Activated T-helper 17 cell treated with anti-CD3 and anti-CD28 coated beads, Interleukin-2, amount 50 U/mL, for 72 hours (primary cell): ENCODE data around the gene CTDSPL. TPM values are rescaled to one million over a fixed set of nuclear protein-coding genes. Genes with fewer than 3 reads are reported as not detected.
"Not testable (repeated sequence)": the region's sequence is repeated elsewhere in the genome, so short reads cannot be mapped to it uniquely, and the experiment has no call there.

Experiments
- ATAC-seq: fragments of 150-1000 bp; cut with Tn5 transposase; replicated peaks from 2 replicates; pipeline ENCODE4 v1.10.0; 2021; ENCODE audit warnings: mild to moderate bottlenecking, moderate library complexity
- H3K27ac Mint-ChIP-seq: one replicate; pipeline ENCODE4 v1.8.0; 2022; ENCODE audit warnings: mixed read lengths
- H3K27me3 Mint-ChIP-seq: one replicate; pipeline ENCODE4 v1.8.0; 2022; ENCODE audit warnings: mixed read lengths
- H3K36me3 Mint-ChIP-seq: one replicate; pipeline ENCODE4 v1.8.0; 2022; ENCODE audit warnings: low read depth, mild to moderate bottlenecking, mixed read lengths
- H3K4me1 Mint-ChIP-seq: one replicate; pipeline ENCODE4 v1.8.0; 2022; ENCODE audit warnings: mixed read lengths
- H3K4me3 Mint-ChIP-seq: one replicate; pipeline ENCODE4 v1.8.0; 2022; ENCODE audit warnings: mild to moderate bottlenecking, mixed read lengths
- H3K9me3 Mint-ChIP-seq: one replicate; pipeline ENCODE4 v1.8.0; 2022; ENCODE audit warnings: mixed read lengths
- total RNA-seq, 2 donors: library from RNA; stranded (reverse); gene quantifications; one replicate each; pipeline ENCODE4 v1.2.3, GENCODE V29; 2022

The CTDSPL gene, protein sequence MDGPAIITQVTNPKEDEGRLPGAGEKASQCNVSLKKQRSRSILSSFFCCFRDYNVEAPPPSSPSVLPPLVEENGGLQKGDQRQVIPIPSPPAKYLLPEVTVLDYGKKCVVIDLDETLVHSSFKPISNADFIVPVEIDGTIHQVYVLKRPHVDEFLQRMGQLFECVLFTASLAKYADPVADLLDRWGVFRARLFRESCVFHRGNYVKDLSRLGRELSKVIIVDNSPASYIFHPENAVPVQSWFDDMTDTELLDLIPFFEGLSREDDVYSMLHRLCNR
- 1 to 10 TPM; 1.5 to 2.3 TPM for total RNA-seq

DNA sequence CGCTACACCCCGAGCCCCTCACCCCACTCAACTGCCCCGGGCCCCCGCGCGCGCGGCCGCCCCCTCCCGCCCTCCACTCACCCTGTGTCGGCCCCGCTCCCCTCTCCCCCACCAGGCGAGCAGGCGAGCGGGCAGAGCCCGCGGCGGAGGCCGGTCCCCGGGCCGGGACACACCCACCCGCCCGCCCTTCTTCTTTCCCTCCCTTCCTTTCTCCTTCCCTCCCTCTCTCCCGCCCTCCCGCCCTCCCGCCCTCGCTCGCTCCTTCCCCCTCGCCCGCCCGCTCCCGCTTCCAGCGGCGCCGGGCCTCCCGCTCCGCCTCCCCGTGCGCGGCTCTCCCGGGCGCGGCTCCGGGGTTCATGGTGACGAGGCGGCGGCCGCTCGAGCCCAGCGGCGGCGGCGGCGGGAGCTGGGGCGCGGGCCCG lies at the start of gene CTDSPL:
TSS of gene CTDSPL (plus strand) at position 261 of the 422 bp plus-strand sequence. CDS start 320 bp downstream, outside the sequence.
- H3K4me3 Mint-ChIP-seq: peak within 1 kb of the TSS; percentile 88
- peaks cover 5% of the 10 kb centered on the region for H3K4me1 Mint-ChIP-seq
- no peak for ATAC-seq
- no peak within 1 kb of the TSS for H3K27ac Mint-ChIP-seq
- H3K27me3 Mint-ChIP-seq: peaks cover 5% of the 10 kb centered on the region
- no peaks in the 10 kb centered on the region for H3K9me3 Mint-ChIP-seq
- no peaks in the 10 kb centered on the region for H3K36me3 Mint-ChIP-seq

DNA sequence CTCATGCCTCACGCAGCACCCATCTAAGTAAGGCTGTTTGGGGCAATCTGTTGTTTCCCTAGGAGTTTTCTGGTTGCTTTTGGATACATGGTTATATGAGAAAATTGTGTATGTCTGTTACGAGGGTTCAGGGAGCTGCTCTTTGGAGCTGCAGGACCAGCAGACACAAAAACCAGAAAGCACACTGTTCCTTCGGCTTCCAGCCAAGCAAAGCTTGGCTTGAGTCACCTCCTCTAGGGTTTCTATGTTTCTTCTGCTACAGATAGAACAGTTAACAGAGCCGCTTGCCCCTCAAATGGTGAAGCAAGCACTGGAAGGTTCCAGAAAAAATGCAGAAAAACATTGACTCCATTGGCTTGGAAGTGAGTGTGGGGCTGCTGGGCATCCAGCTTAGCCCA lies 49.2 kb upstream of the CTDSPL start:
- Mint-ChIP-seq H3K4me1 (no peaks in the 10 kb centered on the region), H3K27ac (no peak overlapping the region), H3K4me3 (no peak overlapping the region), H3K9me3 (no peaks in the 10 kb centered on the region), H3K36me3 (no peaks in the 10 kb centered on the region), H3K27me3 (peaks cover 11% of the 10 kb centered on the region)
- ATAC-seq: no peak

DNA sequence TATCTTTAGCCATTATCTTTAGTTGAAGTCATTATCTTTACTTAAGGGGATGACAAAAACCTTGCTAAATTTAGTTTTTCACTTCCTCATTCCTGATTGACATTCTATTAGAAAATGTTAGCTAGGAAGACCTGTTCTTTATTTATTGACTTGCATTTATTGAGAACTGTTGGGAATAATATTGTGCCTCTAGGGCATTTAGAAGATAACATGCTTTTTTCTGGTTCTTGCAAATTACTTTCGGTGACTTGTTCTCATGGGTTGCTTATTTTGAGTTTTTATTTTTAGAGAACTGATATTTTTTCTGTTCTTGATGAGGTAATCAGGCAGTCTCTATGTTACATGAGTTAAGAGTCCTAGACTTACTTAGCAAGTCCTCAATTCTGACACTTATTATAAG lies 48.3 kb upstream of the CTDSPL start:
- H3K4me1 Mint-ChIP-seq: no peaks in the 10 kb centered on the region
- no peaks in the 10 kb centered on the region for H3K36me3 Mint-ChIP-seq
- ATAC-seq: no peak
- peaks cover 15% of the 10 kb centered on the region for H3K27me3 Mint-ChIP-seq
- no peak overlapping the region for H3K4me3 Mint-ChIP-seq
- no peak overlapping the region for H3K27ac Mint-ChIP-seq
- H3K9me3 Mint-ChIP-seq: no peaks in the 10 kb centered on the region

DNA sequence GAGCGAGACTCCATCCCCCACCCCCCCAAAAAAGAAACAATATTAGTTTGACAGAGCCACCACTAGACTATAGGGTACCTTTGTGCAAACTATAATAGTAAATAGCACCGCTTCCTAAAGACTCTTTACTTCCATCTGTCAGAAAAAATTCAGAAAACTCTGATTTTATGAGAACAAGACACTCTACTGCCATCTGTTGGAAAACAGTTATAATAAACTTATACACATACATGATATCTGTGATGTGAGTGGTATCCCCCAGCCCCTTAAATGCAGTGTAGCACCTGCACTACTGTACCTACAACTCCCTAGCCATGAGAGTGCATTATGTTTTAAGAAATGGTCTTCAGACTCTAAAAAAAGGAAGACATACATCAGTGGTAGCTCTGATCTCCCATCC lies 47.1 kb upstream of the CTDSPL start:
- no peak overlapping the region for H3K27ac Mint-ChIP-seq
- no peak for ATAC-seq
- H3K36me3 Mint-ChIP-seq: no peaks in the 10 kb centered on the region
- peaks cover 12% of the 10 kb centered on the region for H3K27me3 Mint-ChIP-seq
- H3K9me3 Mint-ChIP-seq: no peaks in the 10 kb centered on the region
- no peaks in the 10 kb centered on the region for H3K4me1 Mint-ChIP-seq
- no peak overlapping the region for H3K4me3 Mint-ChIP-seq

DNA sequence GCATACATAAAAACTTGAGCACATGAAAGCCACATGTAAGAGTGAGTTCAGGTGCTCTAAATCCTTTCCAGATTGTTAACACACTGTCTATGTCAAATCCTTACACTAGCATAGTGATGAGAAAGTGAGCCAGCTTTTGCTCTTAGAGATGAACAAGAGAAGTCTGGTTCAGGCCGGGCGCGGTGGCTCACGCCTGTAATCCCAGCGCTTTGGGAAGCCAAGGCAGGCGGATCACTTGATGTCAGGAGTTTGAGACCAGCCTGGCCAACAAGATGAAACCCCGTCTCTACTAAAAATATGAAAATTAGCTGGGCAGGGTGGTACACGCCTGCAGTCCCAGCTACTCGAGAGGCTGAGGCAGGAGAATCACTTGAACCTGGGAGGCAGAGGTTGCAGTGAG lies 46.5 kb upstream of the CTDSPL start:
- not testable (repeated sequence) for H3K27ac Mint-ChIP-seq

DNA sequence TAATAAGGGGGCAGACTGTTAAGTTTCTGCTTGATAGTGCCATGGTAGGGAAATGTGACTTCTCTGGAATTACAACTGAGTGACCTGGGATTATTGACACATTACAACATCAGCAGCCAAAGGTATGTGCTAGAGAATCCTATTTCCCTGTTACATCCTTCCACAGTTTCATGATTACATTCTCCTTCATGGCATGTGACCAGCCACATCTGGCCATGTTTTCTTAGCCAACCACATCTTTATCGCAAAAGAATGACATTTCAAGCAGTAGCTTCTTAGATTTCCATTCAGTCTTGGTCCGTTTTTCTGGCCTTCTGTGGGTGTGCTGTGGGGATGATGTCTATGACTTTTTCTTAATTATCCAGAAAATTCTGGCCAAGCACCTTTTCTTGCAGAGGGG lies 45.4 kb upstream of the CTDSPL start:
- Mint-ChIP-seq H3K27me3 (peaks cover 12% of the 10 kb centered on the region), H3K27ac (no peak overlapping the region), H3K4me3 (no peak overlapping the region), H3K9me3 (no peaks in the 10 kb centered on the region), H3K4me1 (no peaks in the 10 kb centered on the region), H3K36me3 (no peaks in the 10 kb centered on the region)
- ATAC-seq: no peak

More for the DNA sequence above, 46.5 kb upstream of the CTDSPL start:
- not testable (repeated sequence) for H3K4me3 Mint-ChIP-seq, H3K36me3 Mint-ChIP-seq, ATAC-seq, H3K9me3 Mint-ChIP-seq, H3K4me1 Mint-ChIP-seq
- peaks cover 12% of the 10 kb centered on the region for H3K27me3 Mint-ChIP-seq

DNA sequence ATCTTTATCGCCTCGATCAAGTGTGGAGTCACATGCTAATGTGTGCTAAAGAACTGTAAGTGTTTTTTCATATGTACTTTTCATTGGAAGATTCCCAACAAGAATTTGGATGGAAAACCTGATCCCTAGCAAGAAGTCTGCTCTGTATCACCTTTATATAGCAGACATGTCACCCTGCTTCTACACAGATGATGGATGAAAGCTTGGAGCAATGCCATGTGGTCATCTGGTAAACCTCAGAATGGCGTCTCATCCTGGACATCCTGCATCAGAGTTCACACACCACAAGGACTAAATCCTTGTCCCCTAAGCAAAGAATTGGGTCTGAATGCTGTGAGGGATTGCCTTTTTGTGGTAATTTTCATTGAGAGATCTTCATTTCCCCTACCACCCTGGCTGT lies 42.1 kb upstream of the CTDSPL start:
- H3K4me3 Mint-ChIP-seq: no peak overlapping the region
- H3K4me1 Mint-ChIP-seq: no peaks in the 10 kb centered on the region
- ATAC-seq: no peak
- no peak overlapping the region for H3K27ac Mint-ChIP-seq
- no peaks in the 10 kb centered on the region for H3K9me3 Mint-ChIP-seq
- no peaks in the 10 kb centered on the region for H3K36me3 Mint-ChIP-seq
- peaks cover 9% of the 10 kb centered on the region for H3K27me3 Mint-ChIP-seq

DNA sequence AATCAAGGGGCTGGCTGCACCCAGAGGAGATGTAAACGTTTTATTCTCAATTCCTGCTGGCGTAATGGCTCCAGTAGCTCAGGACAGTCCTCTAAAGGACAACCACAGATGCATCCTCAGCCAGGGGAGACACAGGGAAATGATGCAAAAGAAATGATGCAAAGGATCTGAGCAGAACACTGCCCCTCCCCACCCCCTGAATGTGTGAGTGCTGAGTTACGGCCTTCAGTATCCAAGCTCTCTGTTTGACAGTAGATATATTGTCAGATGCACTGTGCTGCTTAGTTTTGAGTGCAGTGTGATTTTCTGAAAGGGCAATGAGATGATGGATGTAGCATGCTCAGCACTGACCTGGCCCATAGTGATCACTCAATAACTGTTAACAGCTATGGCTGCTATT lies 41.4 kb upstream of the CTDSPL start:
- no peak overlapping the region for H3K27ac Mint-ChIP-seq
- H3K9me3 Mint-ChIP-seq: no peaks in the 10 kb centered on the region
- H3K27me3 Mint-ChIP-seq: peaks cover 8% of the 10 kb centered on the region
- no peaks in the 10 kb centered on the region for H3K36me3 Mint-ChIP-seq
- no peak for ATAC-seq
- no peak overlapping the region for H3K4me3 Mint-ChIP-seq
- no peaks in the 10 kb centered on the region for H3K4me1 Mint-ChIP-seq

DNA sequence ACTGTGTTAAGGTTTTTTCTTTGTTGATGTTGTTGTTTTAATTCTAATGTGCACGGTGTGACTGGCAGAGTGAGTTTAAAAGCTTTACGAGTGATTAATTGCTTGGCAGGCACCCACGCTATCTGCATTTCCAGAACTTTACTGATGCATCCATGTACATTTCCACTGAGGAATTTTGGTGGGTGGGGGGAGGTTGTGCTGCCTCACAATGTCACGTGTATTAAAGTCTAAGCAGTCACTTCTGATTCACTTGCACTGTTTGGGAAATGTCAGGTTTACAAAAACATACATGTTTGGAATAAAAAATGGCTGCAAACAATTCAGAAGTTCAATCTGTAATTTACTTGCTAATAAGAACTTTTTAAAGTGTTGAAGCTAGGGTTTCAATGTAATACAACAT lies 38.5 kb upstream of the CTDSPL start:
- H3K9me3 Mint-ChIP-seq: no peaks in the 10 kb centered on the region
- no peaks in the 10 kb centered on the region for H3K36me3 Mint-ChIP-seq
- no peak overlapping the region for H3K27ac Mint-ChIP-seq
- peaks cover 8% of the 10 kb centered on the region for H3K27me3 Mint-ChIP-seq
- H3K4me3 Mint-ChIP-seq: no peak overlapping the region
- no peaks in the 10 kb centered on the region for H3K4me1 Mint-ChIP-seq
- no peak for ATAC-seq

DNA sequence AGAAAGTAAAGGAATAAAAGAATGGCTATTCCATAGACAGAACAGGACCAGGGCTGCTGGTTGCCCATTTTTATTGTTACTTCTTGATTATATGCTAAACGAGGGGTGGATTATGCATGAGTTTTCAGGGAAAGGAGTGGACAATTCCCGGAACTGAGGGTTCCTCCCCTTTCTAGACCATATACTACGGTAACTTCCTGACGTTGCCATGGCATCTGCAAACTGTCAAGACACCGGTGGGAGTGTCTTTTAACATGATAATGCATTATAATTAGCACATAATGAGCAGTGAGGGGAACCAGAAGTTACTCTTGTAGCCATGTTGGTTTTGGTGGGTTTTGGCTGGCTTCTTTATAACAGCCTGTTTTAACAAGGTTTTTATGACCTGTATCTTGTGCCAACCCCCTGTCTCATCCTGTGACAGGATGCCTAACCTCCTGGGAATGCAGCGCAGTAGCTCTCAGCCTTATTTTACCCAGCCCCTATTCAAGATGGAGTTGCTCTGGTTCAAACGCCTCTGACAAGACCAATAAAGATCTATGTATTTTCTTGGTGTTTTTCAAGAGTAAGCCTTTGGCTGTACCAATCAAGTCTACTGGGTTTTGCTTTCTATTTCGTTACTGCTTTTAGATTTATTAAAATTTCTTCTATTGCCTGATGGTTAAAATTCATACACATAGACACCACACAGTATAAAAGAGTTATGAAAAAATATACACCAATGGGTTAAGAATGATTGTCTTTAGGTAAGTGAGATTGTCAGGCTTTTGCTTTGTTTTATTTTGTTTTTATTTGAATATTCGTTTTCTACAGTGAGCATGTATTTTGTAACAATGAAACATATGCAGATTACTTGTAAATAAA lies 37.4 kb upstream of the CTDSPL start:
- no peaks in the 10 kb centered on the region for H3K36me3 Mint-ChIP-seq
- H3K9me3 Mint-ChIP-seq: no peaks in the 10 kb centered on the region
- H3K4me1 Mint-ChIP-seq: no peaks in the 10 kb centered on the region
- peaks cover 8% of the 10 kb centered on the region for H3K27me3 Mint-ChIP-seq
- no peak overlapping the region for H3K27ac Mint-ChIP-seq
- ATAC-seq: no peak
- H3K4me3 Mint-ChIP-seq: no peak overlapping the region

DNA sequence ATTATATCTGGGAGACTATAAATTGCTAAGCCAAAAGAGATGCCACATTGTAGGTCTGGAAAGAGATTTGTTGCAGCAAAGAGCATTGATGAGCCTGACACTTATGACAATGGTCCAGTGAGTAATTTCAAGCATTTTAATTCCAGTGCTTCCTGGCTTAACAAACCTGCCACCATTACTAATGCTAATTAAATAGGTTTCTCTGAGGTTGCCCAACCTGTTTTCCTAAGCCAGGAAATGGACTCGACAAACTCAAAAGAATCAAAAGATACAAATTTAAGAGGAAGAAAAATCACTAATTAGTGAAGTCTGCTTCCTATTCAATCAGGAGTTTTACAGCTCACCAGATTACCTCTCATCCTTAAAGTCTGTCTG lies 36.7 kb upstream of the CTDSPL start:
- no peaks in the 10 kb centered on the region for H3K4me1 Mint-ChIP-seq
- H3K27me3 Mint-ChIP-seq: peaks cover 8% of the 10 kb centered on the region
- H3K4me3 Mint-ChIP-seq: no peak overlapping the region
- no peaks in the 10 kb centered on the region for H3K9me3 Mint-ChIP-seq
- H3K27ac Mint-ChIP-seq: no peak overlapping the region
- no peak for ATAC-seq
- H3K36me3 Mint-ChIP-seq: no peaks in the 10 kb centered on the region

DNA sequence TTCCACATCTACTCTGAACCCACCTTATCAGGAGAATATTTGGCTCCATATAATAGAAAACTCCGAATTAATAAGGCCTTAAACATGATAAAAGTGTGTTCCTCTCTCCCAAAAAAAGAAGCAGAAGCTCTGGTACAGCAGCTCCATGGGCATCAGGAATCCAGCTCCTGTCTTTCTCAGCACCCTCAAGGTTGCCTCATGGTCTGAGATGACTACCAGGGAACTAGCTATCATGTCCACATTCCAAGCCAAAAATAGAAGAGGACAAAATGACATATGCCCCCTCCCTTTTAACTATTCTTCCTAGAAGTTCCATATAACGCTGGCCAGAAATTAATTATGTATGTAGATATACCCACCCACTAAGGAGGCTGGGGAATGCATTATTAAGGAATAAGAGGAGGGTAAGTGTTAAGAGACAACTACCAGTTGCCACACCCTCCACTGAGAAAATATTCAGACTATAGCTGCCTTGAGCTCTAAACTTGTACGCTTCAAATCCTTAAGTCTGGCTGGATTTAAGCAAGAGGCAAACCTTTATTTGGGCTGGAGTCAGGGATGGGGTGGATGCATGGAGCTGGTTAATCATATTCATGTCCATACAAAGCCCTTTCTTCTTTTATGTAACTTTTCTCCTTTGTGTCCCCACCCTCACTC lies 35.8 kb upstream of the CTDSPL start:
- no peak for ATAC-seq

DNA sequence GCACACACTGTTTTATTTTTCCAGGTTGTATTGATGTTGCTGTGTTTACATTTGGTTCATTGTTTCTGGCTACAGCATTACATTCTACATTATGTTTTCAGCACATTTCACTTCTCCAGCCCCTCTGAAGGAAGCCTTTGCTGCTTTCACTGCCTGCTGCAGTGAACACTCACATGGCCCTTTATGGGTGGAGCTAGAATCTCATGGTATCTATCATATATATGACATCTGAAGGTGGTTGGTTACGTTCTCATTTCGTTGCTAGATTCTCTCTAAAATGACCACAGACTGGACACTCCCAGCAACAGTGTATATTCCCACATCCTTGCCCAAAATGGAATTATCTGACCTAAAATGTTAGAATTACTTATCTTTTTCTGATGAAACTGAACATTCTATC lies 35.2 kb upstream of the CTDSPL start:
- Mint-ChIP-seq H3K36me3 (no peaks in the 10 kb centered on the region), H3K4me1 (no peaks in the 10 kb centered on the region), H3K27ac (no peak overlapping the region), H3K9me3 (no peaks in the 10 kb centered on the region), H3K4me3 (no peak overlapping the region), H3K27me3 (peaks cover 8% of the 10 kb centered on the region)
- ATAC-seq: no peak

More for the DNA sequence above, 35.8 kb upstream of the CTDSPL start:
- Mint-ChIP-seq H3K36me3 (no peaks in the 10 kb centered on the region), H3K4me3 (no peak overlapping the region), H3K27me3 (peaks cover 8% of the 10 kb centered on the region), H3K4me1 (no peaks in the 10 kb centered on the region), H3K27ac (no peak overlapping the region), H3K9me3 (no peaks in the 10 kb centered on the region)

DNA sequence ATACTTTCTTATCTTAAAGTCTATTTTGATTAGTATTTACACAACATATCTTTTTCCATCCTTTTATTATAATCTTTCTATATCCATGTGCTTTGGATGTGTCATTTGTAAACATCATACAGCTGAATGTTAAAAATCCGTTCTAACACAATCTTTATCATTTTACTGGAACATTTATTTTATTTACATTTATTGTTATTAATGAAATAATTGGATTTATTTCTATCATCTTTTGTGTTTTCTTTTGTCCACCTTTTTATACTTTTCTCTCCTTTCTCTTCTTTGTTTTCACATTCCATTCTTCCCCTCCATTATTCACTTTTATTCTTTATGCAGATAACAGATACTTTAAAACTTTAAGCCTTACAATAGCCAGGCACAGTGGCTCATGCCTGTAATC lies 34.7 kb upstream of the CTDSPL start:
- no peak for ATAC-seq
- Mint-ChIP-seq H3K9me3 (no peaks in the 10 kb centered on the region), H3K4me1 (no peaks in the 10 kb centered on the region), H3K27me3 (peaks cover 8% of the 10 kb centered on the region), H3K4me3 (no peak overlapping the region), H3K27ac (no peak overlapping the region), H3K36me3 (no peaks in the 10 kb centered on the region)

DNA sequence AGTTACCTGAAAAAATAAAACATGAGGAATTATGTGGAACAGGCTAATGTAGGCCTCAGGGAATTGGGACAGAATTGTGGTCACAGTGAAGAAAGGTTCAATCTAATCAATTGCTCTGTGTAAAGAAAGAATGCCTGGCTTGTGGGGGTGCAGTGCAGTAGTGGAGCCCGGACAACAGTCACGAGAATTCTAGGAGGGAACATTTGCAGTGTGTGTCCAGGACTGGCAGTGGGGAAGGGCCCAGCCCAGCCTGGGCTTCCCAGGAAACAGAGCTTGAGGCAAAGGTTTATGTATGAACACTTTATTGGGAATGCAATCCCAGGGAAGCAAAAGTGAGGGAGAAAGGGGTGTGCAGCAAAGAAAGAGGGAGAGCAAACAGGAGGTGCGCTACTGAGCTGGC lies 29.2 kb upstream of the CTDSPL start:
- Mint-ChIP-seq H3K36me3 (no peaks in the 10 kb centered on the region), H3K4me3 (no peak overlapping the region), H3K9me3 (no peaks in the 10 kb centered on the region), H3K27ac (no peak overlapping the region), H3K4me1 (no peaks in the 10 kb centered on the region), H3K27me3 (no peaks in the 10 kb centered on the region)
- no peak for ATAC-seq
